Skeletal muscle tissue (tissue), 4 donors: Measurements from ENCODE around the gene PLXDC2. TPM values are rescaled to one million over a fixed set of nuclear protein-coding genes. Genes with fewer than 3 reads are reported as not detected.

Source experiments
- H3K27ac ChIP-seq: one replicate; pipeline ENCODE4 v1.7.0; 2013; ENCODE audit warnings: mild to moderate bottlenecking, low read depth, low read length, inconsistent platforms
- H3K27me3 ChIP-seq, 3 donors: one replicate each; pipeline ENCODE4 v1.7.0; 2013; ENCODE audit warnings: low read length in 3 of 3; ENCODE audit not compliant: control insufficient read depth in 3 of 3, insufficient read depth in 3 of 3
- H3K36me3 ChIP-seq, 3 donors: one replicate each; pipeline ENCODE4 v1.7.0; 2013; ENCODE audit warnings: low read length in 3 of 3; ENCODE audit not compliant: control insufficient read depth in 3 of 3, insufficient read depth in 3 of 3
- H3K4me1 ChIP-seq, 3 donors: one replicate each; pipeline ENCODE4 v1.7.0; 2013; ENCODE audit warnings: low read length in 3 of 3, mild to moderate bottlenecking in 3 of 3; ENCODE audit not compliant: control insufficient read depth in 3 of 3, insufficient read depth in 3 of 3
- H3K4me3 ChIP-seq, 3 donors: one replicate each; pipeline ENCODE4 v1.7.0; 2013; ENCODE audit warnings: low read length in 3 of 3
- H3K9ac ChIP-seq, 3 donors: one replicate each; pipeline ENCODE4 v1.7.0; 2013; ENCODE audit warnings: low read length in 3 of 3, mild to moderate bottlenecking in 3 of 3, moderate library complexity in 2 of 3, low read depth in 1 of 3
- H3K9me3 ChIP-seq, 3 donors: one replicate each; pipeline ENCODE4 v1.7.0; 2013; ENCODE audit warnings: low read length in 3 of 3; ENCODE audit not compliant: control insufficient read depth in 3 of 3
- total RNA-seq: library from RNA; depleted of rRNA; stranded (reverse); fragments of >200 nt; gene quantifications from one replicate; pipeline ENCODE4 v1.2.3, GENCODE V29; 2014
- donor health status: Osteomylitis.

The PLXDC2 gene
- total RNA-seq, 1 donor from 2014 or later: 23.0 TPM

GRCh38 chr10:19847321-19847720 is 31.1 kb downstream of the PLXDC2 start:
- Histone ChIP-seq H3K4me3 (no peak overlapping the region), H3K27me3 (no peaks in the 10 kb centered on the region), H3K9me3 (no peaks in the 10 kb centered on the region), H3K9ac (no peak overlapping the region), H3K36me3 (peaks cover 0 to 3% (median 0%) of the 10 kb centered on the region in 3 donors), H3K4me1 (peaks cover 0 to 2% (median 0%) of the 10 kb centered on the region in 3 donors), H3K27ac (no peak overlapping the region)

DNA sequence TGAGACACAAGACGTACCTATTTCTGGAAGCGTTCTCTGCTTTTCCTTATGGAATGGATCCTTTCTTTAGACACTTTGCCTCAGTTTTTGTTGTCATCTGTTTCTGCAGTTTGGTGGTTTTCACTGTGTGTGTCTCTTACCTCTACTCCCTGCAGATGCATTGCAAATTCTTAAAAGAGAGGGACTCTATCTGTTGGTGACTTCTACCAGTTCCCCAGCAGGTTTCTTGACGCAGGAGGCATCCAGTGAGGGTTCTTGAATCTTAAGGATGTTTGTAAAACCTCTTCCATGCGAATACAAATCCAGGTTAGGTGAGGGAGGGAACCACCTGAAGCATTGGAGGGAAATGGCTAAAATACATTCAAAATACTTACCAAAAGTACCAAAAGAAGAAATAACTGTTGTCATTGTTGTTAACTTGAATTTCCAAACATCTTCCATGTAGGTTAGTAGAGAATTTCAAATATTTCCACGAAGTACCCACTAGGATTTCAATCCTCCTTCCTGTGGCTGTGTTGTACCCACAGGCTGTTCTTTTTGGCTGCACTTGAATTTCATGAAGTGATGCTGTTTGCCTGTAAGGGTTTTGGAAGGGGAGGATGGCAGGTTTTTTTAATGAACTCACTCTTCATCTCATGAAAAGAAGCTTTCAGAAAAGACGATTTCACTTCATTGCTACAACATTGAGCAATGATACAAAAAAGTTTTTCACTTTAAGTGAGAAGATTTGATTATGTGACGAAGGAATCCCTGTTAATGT is 32.2 kb downstream of the PLXDC2 start:
- H3K36me3 ChIP-seq: peaks cover 0 to 3% (median 0%) of the 10 kb centered on the region in 3 donors
- no peaks in the 10 kb centered on the region for H3K27me3 ChIP-seq
- no peak overlapping the region for H3K27ac ChIP-seq
- no peak overlapping the region for H3K9ac ChIP-seq
- H3K4me3 ChIP-seq: no peak overlapping the region
- H3K9me3 ChIP-seq: no peaks in the 10 kb centered on the region
- H3K4me1 ChIP-seq: no peaks in the 10 kb centered on the region

- H3K4me1 ChIP-seq: no peaks in the 10 kb centered on the region
- H3K27me3 ChIP-seq: no peaks in the 10 kb centered on the region
- no peaks in the 10 kb centered on the region for H3K9me3 ChIP-seq
- no peak overlapping the region for H3K27ac ChIP-seq
- no peak overlapping the region for H3K9ac ChIP-seq
- H3K36me3 ChIP-seq: peaks cover 0 to 3% (median 0%) of the 10 kb centered on the region in 3 donors
- no peak overlapping the region for H3K4me3 ChIP-seq
Measured at GRCh38 chr10:19853831-19854230, 37.6 kb downstream of the PLXDC2 start.

- Histone ChIP-seq H3K4me3 (no peak overlapping the region), H3K4me1 (no peaks in the 10 kb centered on the region), H3K27ac (no peak overlapping the region)
Measured at GRCh38 chr10:19857876-19858275, 41.6 kb downstream of the PLXDC2 start.

DNA sequence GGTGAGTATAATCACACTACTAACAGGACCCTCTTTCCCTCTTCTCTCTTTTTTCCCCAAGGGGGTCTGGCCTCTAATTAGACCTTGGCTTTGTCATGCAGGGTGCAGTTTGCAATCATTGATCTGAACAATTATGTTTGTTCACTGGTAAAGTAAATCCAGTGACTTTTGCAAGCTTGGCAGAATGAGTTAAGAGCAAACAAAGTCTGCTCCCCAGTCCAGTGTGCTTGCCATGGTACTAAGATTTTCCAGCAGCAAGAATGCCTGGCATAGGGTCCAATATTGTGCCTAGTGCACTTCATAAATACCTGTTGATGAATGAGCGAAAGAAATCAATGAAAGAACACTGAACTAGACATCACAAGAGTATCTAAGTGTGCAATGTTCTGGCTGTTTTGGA is 43.9 kb downstream of the PLXDC2 start:
- Histone ChIP-seq H3K27me3 (no peaks in the 10 kb centered on the region), H3K9ac (no peak overlapping the region), H3K27ac (no peak overlapping the region), H3K9me3 (no peaks in the 10 kb centered on the region), H3K4me3 (no peak overlapping the region), H3K36me3 (no peaks in the 10 kb centered on the region), H3K4me1 (no peaks in the 10 kb centered on the region)

More at GRCh38 chr10:19857876-19858275, 41.6 kb downstream of the PLXDC2 start:
- H3K36me3 ChIP-seq: no peaks in the 10 kb centered on the region
- no peaks in the 10 kb centered on the region for H3K27me3 ChIP-seq
- H3K9me3 ChIP-seq: no peaks in the 10 kb centered on the region
- H3K9ac ChIP-seq: no peak overlapping the region

- Histone ChIP-seq H3K9ac (no peak overlapping the region), H3K9me3 (no peaks in the 10 kb centered on the region), H3K4me1 (no peaks in the 10 kb centered on the region), H3K27me3 (no peaks in the 10 kb centered on the region), H3K27ac (no peak overlapping the region), H3K36me3 (no peaks in the 10 kb centered on the region), H3K4me3 (no peak overlapping the region)
Measured at GRCh38 chr10:19862811-19863515, 46.7 kb downstream of the PLXDC2 start.

GRCh38 chr10:19865676-19866075 is 49.4 kb downstream of the PLXDC2 start:
- Histone ChIP-seq H3K27ac (no peak overlapping the region), H3K27me3 (no peaks in the 10 kb centered on the region), H3K9ac (no peak overlapping the region), H3K9me3 (no peaks in the 10 kb centered on the region), H3K4me3 (no peak overlapping the region), H3K36me3 (no peaks in the 10 kb centered on the region), H3K4me1 (no peaks in the 10 kb centered on the region)

- no peak overlapping the region for H3K4me3 ChIP-seq
- H3K4me1 ChIP-seq: peaks cover 2 to 6% (median 3%) of the 10 kb centered on the region in 3 donors
- H3K27me3 ChIP-seq: no peaks in the 10 kb centered on the region
- no peak overlapping the region for H3K27ac ChIP-seq
- no peaks in the 10 kb centered on the region for H3K36me3 ChIP-seq
- H3K9ac ChIP-seq: no peak overlapping the region
- no peaks in the 10 kb centered on the region for H3K9me3 ChIP-seq
Measured at GRCh38 chr10:19869370-19869769, 53.1 kb downstream of the PLXDC2 start.

GRCh38 chr10:19872504-19873271 is 56.5 kb downstream of the PLXDC2 start:
- Histone ChIP-seq H3K27me3 (no peaks in the 10 kb centered on the region), H3K4me3 (peak overlapping the region in 1 of 3 donors; percentile 1), H3K9me3 (no peaks in the 10 kb centered on the region), H3K27ac (no peak overlapping the region), H3K9ac (no peak overlapping the region), H3K4me1 (peaks cover 2 to 10% (median 6%) of the 10 kb centered on the region in 3 donors), H3K36me3 (no peaks in the 10 kb centered on the region)
